ENCODE data around the gene CA5A.

CA5A gene

DNA sequence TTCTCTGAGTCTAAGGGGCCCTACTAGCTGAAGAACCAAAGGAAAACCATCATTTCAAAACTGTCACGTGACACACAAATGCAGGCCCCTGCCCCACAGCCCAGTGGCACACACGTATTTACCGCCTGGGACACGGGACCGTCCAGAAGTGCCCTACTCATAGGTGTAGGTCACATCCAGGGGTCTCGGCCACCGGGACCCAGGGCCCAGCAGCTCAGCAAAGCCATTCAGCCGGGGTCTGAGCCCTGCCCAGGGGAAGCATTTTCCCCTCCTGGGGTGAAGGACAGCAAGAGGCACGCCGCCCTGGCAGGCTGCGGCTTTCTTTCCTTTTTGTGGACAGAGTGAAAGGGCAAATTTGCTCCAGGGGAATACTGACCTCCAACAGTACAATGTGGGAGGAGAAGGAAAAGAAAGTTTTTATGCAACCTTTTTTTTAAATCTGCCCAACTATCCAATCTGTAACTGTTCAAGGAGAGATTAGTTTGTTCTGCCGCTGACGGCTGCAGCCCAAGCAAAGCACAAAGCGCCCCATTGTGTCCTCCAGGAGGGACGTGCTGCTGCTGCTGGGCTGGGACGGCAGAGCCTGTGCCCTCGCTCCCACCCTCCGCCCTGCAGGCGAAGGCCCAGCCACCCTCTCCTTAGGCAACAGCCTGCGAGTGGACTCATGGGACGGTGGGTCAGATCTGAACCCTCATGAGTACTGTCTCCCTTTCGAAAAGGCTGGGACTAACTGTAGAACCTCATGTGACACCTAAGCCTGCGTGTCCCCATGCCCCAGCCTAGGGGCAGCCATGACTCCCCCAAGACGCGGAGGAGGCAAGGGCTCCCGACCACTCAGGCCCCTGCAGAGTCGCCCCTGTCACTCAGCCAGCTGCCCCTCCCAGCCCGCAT lies 88.3 kb downstream of the CA5A start:
- DNase-seq (ENCODE audit: low read depth), result no peak

DNA sequence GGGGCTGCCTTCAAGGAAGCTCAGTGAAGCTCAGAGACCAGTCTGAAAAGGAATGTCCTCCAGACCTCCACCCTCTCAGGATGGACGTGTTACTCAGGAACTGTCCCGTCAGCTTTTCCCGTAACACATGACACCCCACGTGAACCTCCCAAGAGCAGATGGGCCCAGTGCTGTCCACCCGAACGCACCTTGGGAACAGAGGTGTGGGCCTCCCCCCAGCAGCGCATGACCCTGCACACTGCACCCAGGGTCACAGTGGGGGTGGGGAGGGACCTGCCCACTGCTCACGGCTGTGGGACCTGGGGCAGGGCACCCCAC lies 88.9 kb downstream of the CA5A start:
- no peak for DNase-seq (ENCODE audit: low read depth)

DNA sequence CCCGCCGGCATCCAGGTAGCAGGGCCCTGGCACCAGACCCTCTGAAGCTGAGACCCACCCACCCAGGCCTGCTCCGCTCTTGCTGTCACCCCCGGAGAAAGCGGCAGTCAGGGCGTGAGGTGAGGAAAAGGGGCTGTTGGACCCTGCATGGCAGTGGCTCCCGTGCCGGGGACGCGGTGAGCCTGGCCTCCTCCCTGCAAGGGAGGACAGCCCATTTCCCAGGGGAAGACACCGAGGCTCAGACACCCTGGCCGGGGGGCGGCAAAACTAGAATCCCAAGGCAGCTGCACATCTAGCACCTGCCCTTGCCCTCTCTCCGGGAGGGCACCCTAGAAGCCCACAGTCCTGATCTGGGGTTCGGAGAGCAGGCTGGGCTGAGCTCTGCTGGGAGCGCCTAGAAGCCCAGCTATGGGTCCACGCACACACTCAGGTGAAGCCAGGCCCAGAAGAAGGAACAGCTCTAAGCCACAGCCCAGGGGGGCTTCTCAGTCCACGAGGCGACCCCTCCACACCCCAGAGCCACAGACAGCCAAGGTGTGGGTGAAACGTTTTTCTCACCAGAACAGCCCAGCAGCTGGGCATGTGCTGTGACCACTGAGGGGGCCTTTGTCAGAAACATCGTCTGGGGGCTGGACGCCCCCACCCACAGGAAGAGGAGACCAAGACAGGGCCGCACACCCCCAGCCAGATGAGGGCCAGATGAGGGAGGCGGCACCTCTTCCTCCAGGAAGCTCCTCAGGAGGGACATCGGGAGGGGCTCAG lies 89.4 kb downstream of the CA5A start:
- DNase-seq (ENCODE audit: low read depth), result no peak

DNA sequence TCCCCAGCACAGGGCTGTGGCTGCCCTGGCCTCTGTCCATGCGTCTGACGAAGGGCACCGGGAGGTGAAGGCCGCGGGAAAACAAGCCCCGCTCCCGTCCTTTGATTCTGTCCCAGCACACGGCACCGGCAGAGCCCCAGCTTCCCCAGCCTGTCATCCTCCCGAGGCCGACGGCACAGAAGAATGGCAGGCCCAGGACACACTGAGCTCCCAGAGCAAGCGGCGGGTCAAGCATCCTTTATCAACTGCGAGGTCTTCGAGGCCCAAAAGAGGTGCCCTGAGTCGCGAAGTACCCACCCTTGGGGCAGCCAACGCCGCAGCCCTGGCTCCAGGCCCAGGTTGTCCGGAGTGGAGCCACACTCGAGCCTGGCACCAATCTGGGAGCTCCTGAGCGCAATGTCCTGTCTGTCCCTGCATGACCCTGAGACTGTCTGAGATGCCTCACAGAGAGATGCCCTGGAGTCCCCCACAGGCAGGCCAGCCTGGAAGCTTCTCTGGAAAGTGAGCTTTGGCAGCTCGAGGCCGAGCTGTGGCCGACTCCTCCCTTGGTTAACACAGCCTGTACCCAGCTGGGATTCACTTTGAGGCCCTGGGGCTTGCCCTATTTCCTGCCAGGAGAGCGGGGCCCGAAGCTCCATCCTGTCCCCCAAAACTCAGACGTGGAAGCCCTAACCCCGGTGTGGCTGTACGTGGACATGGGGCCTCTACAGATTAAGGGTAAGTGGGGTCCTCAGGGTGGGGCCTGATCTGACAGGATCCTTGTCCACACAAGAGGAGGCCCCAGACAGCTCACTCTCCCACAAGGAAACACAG lies 90.3 kb downstream of the CA5A start:
- no peak for DNase-seq (ENCODE audit: low read depth)

DNA sequence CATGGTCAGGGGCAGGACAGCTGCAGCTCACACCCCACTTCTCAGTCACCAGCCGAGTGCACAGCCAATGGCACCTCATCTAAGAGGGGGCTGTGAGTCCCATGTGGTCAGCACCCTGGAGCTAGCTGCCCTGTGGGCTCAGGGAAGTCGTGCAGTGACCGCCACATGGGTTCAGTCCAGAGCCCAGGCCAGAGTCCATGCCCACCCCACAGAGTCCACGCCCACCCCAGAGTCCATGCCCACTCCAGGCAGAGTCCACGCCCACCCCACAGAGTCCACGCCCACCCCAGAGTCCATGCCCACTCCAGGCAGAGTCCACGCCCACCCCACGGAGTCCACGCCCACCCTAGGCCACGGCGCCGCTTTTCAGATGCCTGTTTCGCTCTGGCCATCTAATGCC lies 91.1 kb downstream of the CA5A start:
- DNase-seq (ENCODE audit: low read depth), result no peak

DNA sequence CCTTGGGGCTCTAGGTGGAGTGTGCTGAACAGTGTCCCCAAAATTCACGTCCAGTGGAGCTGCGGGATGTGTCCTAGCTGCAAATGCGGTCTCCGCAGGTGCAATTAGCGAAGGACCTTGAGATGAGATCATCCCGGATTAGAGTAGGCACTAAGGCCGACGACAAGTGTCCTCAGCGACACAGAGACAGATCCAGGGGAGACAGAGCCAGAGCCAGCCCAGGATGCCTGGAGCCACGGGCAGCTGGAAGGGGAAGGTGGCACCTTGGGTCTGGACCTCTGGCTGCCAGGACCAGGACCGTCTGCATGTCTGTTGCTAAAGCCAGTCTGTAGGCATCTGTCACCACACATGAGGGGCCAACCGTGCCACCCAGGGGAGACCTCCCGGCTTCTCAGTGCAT lies 91.5 kb downstream of the CA5A start:
- DNase-seq (ENCODE audit: low read depth), result no peak

DNA sequence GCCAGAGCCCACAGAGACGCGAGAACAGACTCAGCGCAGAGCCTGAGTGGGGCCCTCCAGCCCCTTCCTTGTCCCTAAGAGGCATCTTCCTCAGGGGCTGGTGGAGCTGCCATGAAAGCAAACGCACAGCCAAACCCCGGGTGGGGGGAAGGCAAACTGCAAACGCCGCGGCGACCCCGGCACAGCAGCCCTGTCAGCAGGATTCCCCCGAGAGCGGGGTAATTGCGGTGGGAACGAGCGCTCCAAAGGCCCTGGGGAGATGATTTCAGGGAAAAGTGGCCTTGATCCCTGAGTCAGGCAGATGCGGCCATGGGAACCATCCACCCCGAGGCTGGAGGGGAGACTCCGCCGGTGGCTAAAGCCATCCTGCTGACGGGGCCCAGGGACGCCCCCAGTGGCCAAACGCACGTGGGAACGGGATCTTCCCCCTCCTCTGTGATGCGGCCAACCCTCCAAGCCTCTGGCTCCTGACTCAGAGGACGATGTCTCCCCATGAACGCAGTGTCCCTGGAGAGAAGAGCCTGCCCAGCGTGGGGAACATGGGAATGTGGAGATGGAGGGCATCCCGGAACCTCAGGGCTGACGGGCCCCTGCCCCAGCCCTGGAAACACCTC lies 92.1 kb downstream of the CA5A start:
- no peak for DNase-seq (ENCODE audit: low read depth)

DNA sequence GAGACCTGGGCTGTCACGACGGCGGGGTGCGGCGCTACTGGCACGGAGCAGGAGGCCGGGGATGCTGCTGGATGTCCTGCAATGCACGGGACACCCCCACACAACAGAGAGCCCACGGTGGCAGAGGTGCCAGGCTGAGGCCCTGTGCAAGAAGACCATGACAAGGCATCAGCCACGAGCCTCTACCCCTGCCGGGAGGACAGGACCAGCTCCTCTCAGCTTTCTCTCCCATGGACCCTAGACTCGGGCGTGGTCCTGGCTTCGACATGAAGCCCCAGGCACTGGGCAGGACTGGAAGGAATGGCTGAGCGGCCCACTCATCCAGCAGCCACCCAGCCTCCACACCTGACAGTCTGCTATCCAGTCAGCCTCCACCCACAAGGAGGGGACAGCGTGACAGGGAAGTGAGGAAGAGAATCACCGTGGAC lies 92.6 kb downstream of the CA5A start:
- no peak for DNase-seq (ENCODE audit: low read depth)

DNA sequence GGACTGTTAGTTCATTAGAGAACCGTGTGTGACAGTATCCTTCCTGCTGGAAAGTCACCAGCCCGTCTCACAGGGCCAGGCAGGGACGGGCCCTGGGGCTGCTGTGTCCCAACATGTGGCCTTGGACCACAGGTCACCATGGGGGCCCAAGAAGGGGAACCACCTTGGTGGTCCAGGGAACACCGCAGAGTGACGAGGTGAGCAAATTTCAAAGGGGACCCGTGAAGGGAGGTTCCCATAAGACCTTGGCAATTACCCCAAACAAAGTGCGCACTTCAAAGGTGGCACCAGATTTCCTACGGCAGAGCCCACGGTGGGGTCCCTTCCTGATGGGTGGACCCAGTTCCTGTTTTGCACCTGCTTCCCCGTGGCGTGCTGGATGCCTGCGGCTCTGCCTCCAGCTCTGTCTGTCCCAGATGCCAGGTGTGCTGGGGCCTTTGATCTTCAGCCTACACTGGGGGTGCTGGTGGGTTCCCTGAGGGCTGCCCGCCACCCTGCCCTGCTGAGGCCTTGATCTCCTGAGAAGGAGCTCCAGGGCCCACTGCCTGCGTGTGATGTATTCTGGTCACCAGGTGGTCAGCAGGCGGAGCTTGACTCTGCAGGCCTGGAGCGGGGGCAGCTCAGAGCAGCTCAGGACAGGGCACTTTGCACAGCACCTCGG lies 94.0 kb downstream of the CA5A start:
- DNase-seq (ENCODE audit: low read depth), result no peak

DNA sequence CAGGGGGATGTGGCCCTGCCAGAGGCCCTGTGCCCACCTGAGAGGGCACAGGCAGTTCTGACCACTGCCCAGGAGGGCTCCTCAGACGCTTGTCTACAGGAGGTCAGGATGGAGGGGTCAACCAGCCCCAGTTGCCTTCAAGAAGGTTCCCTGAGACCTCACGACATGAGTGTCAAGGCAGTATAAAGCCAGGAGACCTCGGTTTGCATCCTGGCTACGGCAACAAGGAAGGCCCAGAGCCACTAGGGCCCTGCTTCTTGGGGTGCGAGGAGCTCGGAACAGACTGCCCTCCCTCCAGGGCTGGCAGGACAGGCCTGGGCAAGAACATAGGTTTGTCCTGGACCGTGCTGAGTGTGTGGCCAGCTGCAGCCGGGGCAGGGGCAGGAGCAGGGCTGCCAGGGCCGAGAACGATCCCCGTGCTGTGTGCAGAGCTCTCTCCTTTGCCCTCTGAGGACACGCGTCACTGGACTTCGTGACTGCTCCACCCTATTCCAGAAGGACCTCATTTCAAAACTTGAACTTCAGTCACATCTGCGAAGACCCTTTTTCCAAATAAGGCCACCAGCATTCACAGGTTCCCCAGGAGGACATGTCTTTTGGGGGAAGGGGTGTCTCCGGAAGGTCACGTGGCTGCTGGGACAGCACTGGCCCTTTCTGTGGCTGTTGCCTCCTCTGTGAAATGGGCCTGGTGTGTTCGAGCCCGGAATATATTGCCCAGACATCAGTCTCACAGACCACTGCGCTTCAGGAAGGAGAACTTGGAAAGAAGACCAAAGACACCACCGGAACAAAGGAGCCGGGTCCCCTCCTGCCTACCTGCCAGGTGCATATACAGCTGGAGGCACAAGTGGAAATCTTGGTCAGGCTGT lies 94.8 kb downstream of the CA5A start:
- no peak for DNase-seq (ENCODE audit: low read depth)

DNA sequence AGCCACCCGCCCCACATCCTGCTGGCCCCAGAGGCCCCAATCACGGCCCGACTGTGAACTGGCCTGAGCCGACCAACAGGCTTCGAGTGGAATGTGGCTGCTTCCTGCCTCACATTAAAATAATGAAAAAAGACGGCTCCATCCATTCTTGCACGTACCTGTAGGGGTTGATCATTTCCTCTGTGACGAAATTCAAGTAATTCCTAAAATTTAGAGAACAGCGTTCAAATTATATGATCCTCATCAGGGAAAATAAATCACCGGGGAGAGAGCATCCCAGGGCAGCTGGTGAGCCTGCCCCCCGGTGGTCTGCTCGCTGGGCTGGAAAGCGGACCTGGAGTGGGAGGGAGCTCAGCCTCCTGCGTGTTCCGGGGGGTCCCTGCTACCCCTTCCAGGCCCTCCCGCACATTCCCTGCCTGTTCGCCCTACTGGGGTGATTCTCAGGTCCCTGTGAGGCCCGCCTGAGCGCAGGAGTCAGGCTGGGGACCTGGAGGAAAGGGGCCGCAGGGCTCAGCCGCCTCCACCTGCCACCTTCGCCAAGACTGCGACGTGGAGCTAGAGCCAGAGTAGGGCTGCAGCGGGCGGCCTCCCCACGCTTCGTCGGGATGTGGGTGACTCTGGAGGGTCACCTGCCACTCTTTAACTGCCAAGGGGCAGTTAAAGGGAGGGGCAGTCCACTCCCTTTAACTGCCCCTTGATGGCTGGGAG lies 95.9 kb downstream of the CA5A start:
- no peak for DNase-seq (ENCODE audit: low read depth)

DNA sequence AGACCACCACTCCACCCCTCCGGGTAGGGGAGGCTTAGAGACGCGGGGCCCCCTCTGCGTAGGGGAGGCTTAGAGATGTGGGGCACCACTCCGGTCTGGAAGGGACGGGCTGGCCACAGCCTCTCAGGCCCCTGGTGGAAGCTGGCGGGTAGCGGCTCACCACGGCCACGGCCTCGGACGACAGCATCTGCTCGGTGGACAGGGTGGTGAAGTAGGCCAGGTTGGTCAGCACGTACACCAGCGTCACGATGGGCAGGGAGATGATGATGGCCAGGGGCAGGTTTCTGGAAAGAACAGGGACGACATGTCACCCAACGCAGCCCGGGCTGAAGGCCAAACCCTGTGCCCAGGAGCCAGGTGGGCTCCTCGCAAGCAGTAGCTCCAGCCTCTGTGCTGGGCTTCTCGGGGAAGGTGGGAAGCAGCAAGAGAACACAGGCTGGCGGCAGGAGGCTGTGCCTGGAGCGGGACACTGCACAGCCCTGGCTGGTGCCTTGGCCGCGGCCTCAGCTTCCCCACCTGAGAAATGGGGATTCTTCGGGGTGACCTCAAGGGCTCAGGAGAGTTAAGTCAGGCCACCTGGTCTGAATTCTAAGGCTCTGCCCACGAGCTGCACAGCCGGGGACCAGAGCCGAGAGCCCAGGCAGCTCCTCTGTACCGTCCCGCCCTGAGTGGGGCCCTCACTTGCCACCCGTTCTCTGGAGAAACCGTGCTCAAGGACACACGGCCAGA lies 96.6 kb downstream of the CA5A start:
- DNase-seq (ENCODE audit: low read depth), result no peak

DNA sequence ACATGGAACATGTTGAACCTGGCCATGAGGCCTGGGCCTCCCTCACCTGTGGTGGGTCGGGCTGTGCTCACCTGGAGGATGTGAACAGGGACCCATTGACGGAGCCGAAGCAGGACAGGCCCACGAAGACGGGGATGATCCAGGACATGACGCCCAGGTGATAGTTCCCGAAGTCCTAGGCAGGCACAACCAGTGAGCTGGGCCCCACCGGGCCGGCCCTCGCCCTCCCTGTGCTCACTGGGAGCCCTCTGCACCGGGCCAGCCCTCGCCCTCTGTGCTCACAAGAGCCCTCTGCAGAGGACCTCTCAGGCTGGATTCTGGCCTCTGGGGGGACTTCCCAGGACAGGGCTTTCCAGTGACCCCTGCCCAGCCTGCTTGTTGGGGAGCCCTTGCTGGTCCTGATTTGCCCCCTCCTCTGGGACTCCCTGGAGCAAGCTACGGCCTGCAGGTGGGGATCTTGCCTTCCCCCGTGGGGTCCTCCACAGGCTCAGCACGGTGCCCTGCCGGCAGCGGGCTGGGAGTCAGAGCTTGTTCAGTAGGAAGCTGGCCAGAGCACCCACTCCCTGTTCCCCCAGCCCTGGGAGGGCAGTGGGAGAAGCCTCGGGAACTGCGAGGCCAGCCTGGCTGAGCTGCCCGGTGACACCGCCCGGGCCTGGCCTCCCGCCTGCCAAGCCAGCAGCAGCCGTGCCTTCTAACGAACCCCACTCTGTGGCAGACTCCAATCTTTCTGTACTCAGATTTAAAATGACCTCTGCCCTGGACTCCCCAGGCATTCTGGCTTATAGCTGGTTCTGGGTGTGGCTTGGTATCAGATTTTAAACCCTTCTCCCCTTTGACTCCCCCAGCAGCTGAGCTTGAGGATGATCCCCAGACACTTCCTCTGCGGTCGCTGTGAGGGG lies 97.4 kb downstream of the CA5A start:
- no peak for DNase-seq (ENCODE audit: low read depth)

All from stimulated activated CD8-positive, alpha-beta memory T cell treated with anti-CD3 and anti-CD28 coated beads, Interleukin-12 subunit alpha, Interleukin-12 subunit beta, amount 100 ng/mL, for 4 hours (primary cell).